Measurements from ENCODE around the gene BEX4. TPM values are rescaled to one million over a fixed set of nuclear protein-coding genes. Genes with fewer than 3 reads are reported as not detected.
"Not testable (repeated sequence)": the region's sequence is repeated elsewhere in the genome, so short reads cannot be mapped to it uniquely, and the experiment has no call there.

BEX4 gene
- total and polyA plus RNA-seq, 11 donors, result 34.8 to 57.0 (median 43.6) TPM

DNA sequence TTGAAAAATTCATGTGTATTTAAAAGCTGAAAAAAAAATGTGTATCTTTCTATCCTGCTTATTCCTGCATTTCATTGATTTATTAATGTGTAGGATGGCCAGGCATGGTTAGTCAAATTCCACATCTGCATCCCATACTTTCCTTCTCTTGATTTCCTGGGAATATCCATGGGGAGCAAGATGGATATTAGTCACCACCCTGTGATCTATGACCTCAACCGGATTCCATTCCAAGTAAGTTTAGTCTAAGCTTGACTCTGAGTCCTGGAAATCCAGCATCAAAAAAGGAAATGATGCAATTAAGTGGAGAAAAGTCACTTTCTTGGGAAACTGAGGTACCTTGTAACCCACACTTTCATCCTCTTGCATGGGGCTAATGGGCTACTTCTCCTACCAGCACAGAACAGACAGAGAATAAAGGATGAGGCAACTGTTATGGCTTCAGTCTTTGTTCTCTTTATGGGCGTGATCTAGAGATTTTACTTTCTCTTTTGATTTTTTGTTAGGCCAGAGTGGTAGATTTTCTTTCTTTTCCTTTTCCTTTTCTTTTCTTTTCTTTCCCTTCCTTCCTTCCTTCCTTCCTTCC is 17.1 kb upstream of the BEX4 start:
- Histone ChIP-seq H3K9me3 (no peaks in the 10 kb centered on the region), H3K4me1 (no peaks in the 10 kb centered on the region), H3K27me3 (peaks cover 0 to 5% (median 0%) of the 10 kb centered on the region in 9 donors), H3K4me3 (no peak overlapping the region), H3K27ac (no peak overlapping the region), H3K36me3 (no peaks in the 10 kb centered on the region)
- DNase-seq, result no peak
- TF ChIP-seq, protein P1, sequence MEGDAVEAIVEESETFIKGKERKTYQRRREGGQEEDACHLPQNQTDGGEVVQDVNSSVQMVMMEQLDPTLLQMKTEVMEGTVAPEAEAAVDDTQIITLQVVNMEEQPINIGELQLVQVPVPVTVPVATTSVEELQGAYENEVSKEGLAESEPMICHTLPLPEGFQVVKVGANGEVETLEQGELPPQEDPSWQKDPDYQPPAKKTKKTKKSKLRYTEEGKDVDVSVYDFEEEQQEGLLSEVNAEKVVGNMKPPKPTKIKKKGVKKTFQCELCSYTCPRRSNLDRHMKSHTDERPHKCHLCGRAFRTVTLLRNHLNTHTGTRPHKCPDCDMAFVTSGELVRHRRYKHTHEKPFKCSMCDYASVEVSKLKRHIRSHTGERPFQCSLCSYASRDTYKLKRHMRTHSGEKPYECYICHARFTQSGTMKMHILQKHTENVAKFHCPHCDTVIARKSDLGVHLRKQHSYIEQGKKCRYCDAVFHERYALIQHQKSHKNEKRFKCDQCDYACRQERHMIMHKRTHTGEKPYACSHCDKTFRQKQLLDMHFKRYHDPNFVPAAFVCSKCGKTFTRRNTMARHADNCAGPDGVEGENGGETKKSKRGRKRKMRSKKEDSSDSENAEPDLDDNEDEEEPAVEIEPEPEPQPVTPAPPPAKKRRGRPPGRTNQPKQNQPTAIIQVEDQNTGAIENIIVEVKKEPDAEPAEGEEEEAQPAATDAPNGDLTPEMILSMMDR (IDR thresholded peaks at IDR 0.05), result no peak
- no peak for TF ChIP-seq POLR2A (IDR thresholded peaks at IDR 0.05)
- no peak for ATAC-seq
- 24 to 78% (median 68%) methylated on average over 2 of the region's 2 CpGs for WGBS, 4 donors
- intact Hi-C loops (cut with DNase I), result no loop called here

- H3K4me1 ChIP-seq; intact Hi-C loops (cut with DNase I); ATAC-seq; H3K4me3 ChIP-seq; DNase-seq; H3K36me3 ChIP-seq; H3K27ac ChIP-seq; H3K27me3 ChIP-seq; H3K9me3 ChIP-seq: not testable (repeated sequence)
- 91 to 99% (median 95%) methylated on average over 4 of the region's 4 CpGs for WGBS, 4 donors
Observed at GRCh38 chrX:103198668-103199067, 16.2 kb upstream of the BEX4 start.

DNA sequence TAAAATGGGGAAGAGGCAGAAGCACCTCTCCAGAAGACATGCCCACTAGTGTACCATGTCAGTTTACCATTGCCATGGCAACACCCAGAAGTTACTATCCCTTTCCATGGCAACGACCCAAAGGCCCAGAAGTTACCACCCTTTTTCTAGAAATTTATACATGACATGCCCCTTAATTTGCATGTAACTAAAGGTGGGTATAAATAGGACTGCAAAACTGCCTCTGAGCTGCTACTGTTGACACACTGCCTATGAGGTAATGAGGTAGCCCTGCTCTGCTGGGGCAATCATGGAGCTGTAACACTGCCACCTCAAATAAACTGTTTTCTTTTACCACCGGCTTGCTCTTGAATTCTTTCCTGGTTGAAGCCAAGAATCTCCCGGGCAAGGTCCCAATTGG is 13.9 kb upstream of the BEX4 start:
- no peaks in the 10 kb centered on the region for H3K36me3 ChIP-seq
- H3K4me3 ChIP-seq, result no peak overlapping the region
- H3K9me3 ChIP-seq, result no peaks in the 10 kb centered on the region
- H3K4me1 ChIP-seq, result no peaks in the 10 kb centered on the region
- H3K27me3 ChIP-seq, result peaks cover 0 to 3% (median 0%) of the 10 kb centered on the region in 9 donors
- DNase-seq (no peak), ATAC-seq (no peak)
- no peak for TF ChIP-seq POLR2A (IDR thresholded peaks at IDR 0.05)
- TF ChIP-seq, protein P1 (IDR thresholded peaks at IDR 0.05), result no peak
- no peak overlapping the region for H3K27ac ChIP-seq
- WGBS, 4 donors, result 59 to 70% (median 67%) methylated on average over 3 of the region's 3 CpGs
- intact Hi-C loops (cut with DNase I), result no loop called here

DNA sequence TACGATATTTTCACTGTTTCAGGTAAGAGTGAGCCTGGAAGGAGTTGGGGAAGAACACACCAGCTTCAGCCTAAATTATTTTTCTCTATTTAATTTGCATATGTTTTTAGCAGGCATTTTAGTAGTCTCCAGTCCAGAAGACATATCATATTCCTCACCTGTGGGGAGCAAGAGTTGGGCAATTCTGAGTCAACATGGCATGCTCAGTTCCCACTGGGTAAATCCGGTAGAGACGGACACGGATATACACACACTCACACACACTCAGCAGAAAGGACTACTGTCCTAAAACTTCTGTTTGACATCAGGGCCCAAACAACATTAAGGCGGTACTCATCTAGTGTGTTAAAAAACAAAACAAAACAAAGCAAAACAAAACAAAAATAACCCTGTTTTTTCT is 4.9 kb upstream of the BEX4 start:
- Histone ChIP-seq H3K9me3 (no peaks in the 10 kb centered on the region), H3K27me3 (peaks cover 0 to 23% (median 0%) of the 10 kb centered on the region in 9 donors), H3K4me3 (no peak overlapping the region), H3K36me3 (no peaks in the 10 kb centered on the region), H3K27ac (no peak overlapping the region), H3K4me1 (peaks cover 0 to 3% (median 0%) of the 10 kb centered on the region in 12 donors)
- no peak for DNase-seq
- WGBS, 4 donors, result 73 to 93% (median 88%) methylated on average over 5 of the region's 5 CpGs
- no peak for ATAC-seq
- TF ChIP-seq POLR2A (IDR thresholded peaks at IDR 0.05), result no peak
- TF ChIP-seq, protein P1 (IDR thresholded peaks at IDR 0.05), result no peak
- intact Hi-C loops (cut with DNase I), result loop anchor here in 9 of 10 donors (2.0 to 10.0 kb wide), 7 partner anchors 37 to 257 kb away; no protein-coding TSS in a partner anchor

All from heart left ventricle (tissue), 16 donors.